H1 (cell line): Measurements from ENCODE around the gene TEF. TPM values are rescaled to one million over a fixed set of nuclear protein-coding genes. Genes with fewer than 3 reads are reported as not detected.

Experiments used
- CTCF ChIA-PET: fragments of 300-600 bp; sonication (Branson Sonifier 250); formaldehyde crosslinking; loops from one replicate; lab custom pipeline; 2021; ENCODE audit not compliant: partially characterized antibody; lab: Charles Lee
- POLR2A ChIA-PET: fragments of 300-600 bp; sonication (Branson Sonifier 250); formaldehyde crosslinking; loops from one replicate; lab custom pipeline; 2021; ENCODE audit warnings: inconsistent platforms; ENCODE audit not compliant: partially characterized antibody; lab: Charles Lee
- DNase-seq, 2 experiments: peaks; one replicate each; pipeline versions ENCODE4 v3.0.0 to v3.0.0-alpha.2; 2010 to 2022; ENCODE audit warnings: low spot score in 2 of 2, low read depth in 1 of 2, mixed read lengths in 1 of 2
- FAIRE-seq: peaks from 2 replicates; lab custom pipeline; 2011; peaks lifted over from hg19 to GRCh38; lab: Jason Lieb, UNC
- H2AFZ ChIP-seq: 2 replicates; pipeline ENCODE4 v1.8.1; 2012; ENCODE audit warnings: low read length, inconsistent platforms
- H2AK5ac ChIP-seq: 2 replicates; pipeline ENCODE4 v1.6.1; 2013; ENCODE audit warnings: low read depth, low read length
- H2BK120ac ChIP-seq: replicated peaks from 2 replicates; pipeline ENCODE3; 2013; ENCODE audit warnings: low read depth, low read length, inconsistent platforms
- H2BK12ac ChIP-seq: 2 replicates; pipeline ENCODE4 v1.6.1; 2013; ENCODE audit warnings: low read depth, low read length
- H2BK15ac ChIP-seq: 2 replicates; pipeline ENCODE4 v1.6.1; 2013; ENCODE audit warnings: low read length
- H2BK20ac ChIP-seq: 2 replicates; pipeline ENCODE4 v1.6.1; 2013; ENCODE audit warnings: low read length
- H2BK5ac ChIP-seq: 2 replicates; pipeline ENCODE4 v1.6.1; 2013; ENCODE audit warnings: low read depth, low read length
- H3K14ac ChIP-seq: 2 replicates; pipeline ENCODE4 v1.6.1; 2013; ENCODE audit warnings: inconsistent platforms; ENCODE audit not compliant: insufficient read length
- H3K18ac ChIP-seq: 2 replicates; pipeline ENCODE4 v1.6.1; 2013; ENCODE audit warnings: low read length; ENCODE audit errors: extremely low read depth
- H3K23ac ChIP-seq: 2 replicates; pipeline ENCODE4 v1.6.1; 2013; ENCODE audit warnings: inconsistent platforms; ENCODE audit not compliant: insufficient read length
- H3K23me2 ChIP-seq: 2 replicates; pipeline ENCODE4 v1.6.1; 2013; ENCODE audit warnings: low read depth, low read length
- H3K27ac ChIP-seq: 2 replicates; pipeline ENCODE4 v1.6.1; 2011; ENCODE audit warnings: low read depth, low read length, inconsistent platforms
- H3K27me3 ChIP-seq, 4 experiments: replicated peaks in 1 of 4; 1 replicate in 1 of 4; 2 replicates in 3 of 4; pipeline versions ENCODE4 v1.6.1 to v1.8.1; 2011 to 2013; ENCODE audit warnings: low read length in 3 of 4, mild to moderate bottlenecking in 3 of 4, inconsistent platforms in 2 of 4, mixed read lengths in 2 of 4, moderate library complexity in 1 of 4; ENCODE audit not compliant: control insufficient read depth in 3 of 4, insufficient read depth in 3 of 4; ENCODE audit errors: extremely low read depth in 1 of 4
- H3K36me3 ChIP-seq, 4 experiments: 2 replicates each; pipeline versions ENCODE4 v1.6.1 to v1.8.1; 2011 to 2013; ENCODE audit warnings: mild to moderate bottlenecking in 4 of 4, low read length in 3 of 4, moderate library complexity in 2 of 4, control low read depth in 1 of 4, inconsistent platforms in 1 of 4; ENCODE audit not compliant: insufficient read depth in 4 of 4, control insufficient read depth in 2 of 4
- H3K4ac ChIP-seq: replicated peaks from 2 replicates; pipeline ENCODE3; 2013; ENCODE audit warnings: low read length, low read depth, mixed read lengths, inconsistent platforms; ENCODE audit not compliant: insufficient read length
- H3K4me1 ChIP-seq, 4 experiments: replicated peaks in 1 of 4; 1 replicate in 1 of 4; 2 replicates in 3 of 4; pipeline versions ENCODE4 v1.6.1 to v1.8.1; 2011 to 2013; ENCODE audit warnings: low read length in 3 of 4, inconsistent platforms in 2 of 4, mixed read lengths in 1 of 4; ENCODE audit not compliant: insufficient read depth in 4 of 4, control insufficient read depth in 3 of 4
- H3K4me2 ChIP-seq, 2 experiments: 2 replicates each; pipeline versions ENCODE4 v1.6.1 to v1.8.1; 2011 to 2013; ENCODE audit warnings: low read depth in 2 of 2, low read length in 2 of 2, control low read depth in 1 of 2, inconsistent platforms in 1 of 2, mild to moderate bottlenecking in 1 of 2; ENCODE audit not compliant: insufficient read depth in 1 of 2
- H3K4me3 ChIP-seq, 4 experiments: fragments of 200-600, 300-600 bp in 1 of 4; sonication (generic), shearing (Covaris generic), sonication (Bioruptor Twin) in 1 of 4; 2 replicates each; pipeline versions ENCODE4 v1.5.1 to v1.8.1; 2011 to 2016; ENCODE audit warnings: low read length in 4 of 4, low read depth in 3 of 4, control low read depth in 2 of 4, inconsistent platforms in 2 of 4, mild to moderate bottlenecking in 2 of 4, mixed read lengths in 1 of 4, moderate library complexity in 1 of 4; ENCODE audit not compliant: insufficient read depth in 2 of 4; ENCODE audit errors: extremely low read depth in 1 of 4
- H3K56ac ChIP-seq: replicated peaks from 2 replicates; pipeline ENCODE3; 2013; ENCODE audit warnings: low read depth, mild to moderate bottlenecking, mixed read lengths, low read length, inconsistent platforms; ENCODE audit not compliant: insufficient read length
- H3K79me1 ChIP-seq: 2 replicates; pipeline ENCODE4 v1.6.1; 2013; ENCODE audit warnings: low read depth, low read length, control low read depth
- H3K79me2 ChIP-seq, 2 experiments: 2 replicates each; pipeline versions ENCODE4 v1.6.1 to v1.8.1; 2012 to 2013; ENCODE audit warnings: low read length in 2 of 2, mild to moderate bottlenecking in 2 of 2, inconsistent platforms in 1 of 2; ENCODE audit not compliant: insufficient read depth in 2 of 2, control insufficient read depth in 1 of 2
- H3K9ac ChIP-seq, 4 experiments: replicated peaks in 1 of 4; 1 replicate in 1 of 4; 2 replicates in 3 of 4; pipeline versions ENCODE4 v1.6.1 to v1.8.1; 2011 to 2013; ENCODE audit warnings: low read depth in 3 of 4, low read length in 3 of 4, control low read depth in 2 of 4, mild to moderate bottlenecking in 2 of 4, moderate library complexity in 2 of 4, inconsistent platforms in 1 of 4; ENCODE audit errors: extremely low read depth in 1 of 4
- H3K9me3 ChIP-seq, 2 experiments: 2 replicates each; pipeline versions ENCODE4 v1.6.1 to v1.8.1; 2012 to 2013; ENCODE audit warnings: mild to moderate bottlenecking in 2 of 2, moderate library complexity in 2 of 2, control low read depth in 1 of 2, inconsistent platforms in 1 of 2, low read depth in 1 of 2, low read length in 1 of 2, mixed read lengths in 1 of 2; ENCODE audit not compliant: insufficient read depth in 2 of 2
- H4K20me1 ChIP-seq, 2 experiments: replicated peaks in 1 of 2; 2 replicates each; pipeline versions ENCODE3 to v1.8.1; 2011 to 2013; ENCODE audit warnings: inconsistent platforms in 2 of 2, low read length in 2 of 2, mild to moderate bottlenecking in 1 of 2; ENCODE audit not compliant: insufficient read depth in 2 of 2, control insufficient read depth in 1 of 2
- H4K5ac ChIP-seq: 2 replicates; pipeline ENCODE4 v1.6.1; 2013; ENCODE audit warnings: low read length, low read depth, mixed read lengths, inconsistent platforms; ENCODE audit not compliant: insufficient read length
- H4K8ac ChIP-seq: 2 replicates; pipeline ENCODE4 v1.8.0; 2013; ENCODE audit warnings: mild to moderate bottlenecking, moderate library complexity, low read length, inconsistent platforms; ENCODE audit not compliant: insufficient read depth; ENCODE audit errors: extremely low read depth
- H4K91ac ChIP-seq: replicated peaks from 2 replicates; pipeline ENCODE3; 2013; ENCODE audit warnings: low read length, mixed read lengths, inconsistent platforms; ENCODE audit not compliant: insufficient read length
- BACH1 ChIP-seq: IDR thresholded peaks from 2 replicates; pipeline ENCODE4 v1.6.1; 2012; ENCODE audit warnings: low read length, improper control_type of control experiment
- BRCA1 ChIP-seq: IDR thresholded peaks from 2 replicates; pipeline ENCODE4 v1.6.1; 2012; ENCODE audit warnings: low read depth, low read length, improper control_type of control experiment
- CEBPB ChIP-seq: IDR thresholded peaks from 2 replicates; pipeline ENCODE4 v1.6.1; 2012; ENCODE audit warnings: low read depth, low read length
- CHD1 ChIP-seq: IDR thresholded peaks from 2 replicates; pipeline ENCODE4 v1.6.1; 2012; ENCODE audit warnings: low read depth, low read length, improper control_type of control experiment
- EZH2 ChIP-seq: fragments of 200-600 bp; sonication (generic); IDR thresholded peaks from 2 replicates; pipeline ENCODE4 v1.7.1; 2012; ENCODE audit warnings: low read depth, mild to moderate bottlenecking, moderate library complexity, low read length, inconsistent platforms; ENCODE audit not compliant: severe bottlenecking
- RAD21 ChIP-seq, 2 experiments: IDR thresholded peaks in 1 of 2; conservative IDR thresholded peaks in 1 of 2; 2 replicates each; pipeline ENCODE4 v1.6.1; 2011; ENCODE audit warnings: low read depth in 2 of 2, low read length in 2 of 2, improper control_type of control experiment in 1 of 2, inconsistent platforms in 1 of 2, mild to moderate bottlenecking in 1 of 2, moderate library complexity in 1 of 2
- RNF2 ChIP-seq: fragments of 200-900, 300-1000 bp; sonication (generic); IDR thresholded peaks from 2 replicates; pipeline ENCODE4 v1.7.1; 2016; ENCODE audit warnings: borderline replicate concordance, low read depth, mild to moderate bottlenecking, antibody characterized with exemption, low read length; ENCODE audit not compliant: poor library complexity, severe bottlenecking; ENCODE audit errors: missing control alignments
- ZNF274 ChIP-seq: IDR thresholded peaks from 2 replicates; pipeline ENCODE4 v1.7.0; 2012; ENCODE audit warnings: low read length, borderline replicate concordance; ENCODE audit errors: extremely low read depth
- WGBS, 2 experiments: shearing (Covaris generic) in 1 of 2; methylation state at CpG; one replicate each; pipeline versions ENCODE4 v1.1.6 to v1.1.7; 2013 to 2015; ENCODE audit warnings: low lambda C conversion rate in 2 of 2, mixed read lengths in 2 of 2, inconsistent platforms in 1 of 2, low coverage in 1 of 2, missing lambda C conversion rate in 1 of 2; ENCODE audit not compliant: insufficient replicate concordance in 2 of 2, insufficient coverage in 1 of 2, insufficient read length in 1 of 2; ENCODE audit errors: extremely low coverage in 1 of 2, missing lambda C conversion rate in 1 of 2; 5-methylcytosine and 5-hydroxymethylcytosine counted together
- polyA plus RNA-seq, 7 experiments: library from polyadenylated mRNA; depleted of rRNA in 3 of 7; stranded (reverse) in 5 of 7; unstranded in 2 of 7; fragments of >200 nt in 5 of 7; fragments of 200-250 nt in 2 of 7; gene quantifications; 1 replicate in 5 of 7; 2 replicates in 1 of 7; 4 replicates in 1 of 7; pipeline versions ENCODE4 v1.2.1 to v1.2.3, GENCODE V29; 2011 to 2013; ENCODE audit warnings: missing spikeins in 2 of 7, mixed read lengths in 2 of 7
- total RNA-seq: library from RNA; stranded (reverse); fragmentation: NEBNext Ultra II Directional; extraction: Animal tissue kit (Norgen Biotek cat#: 25700); gene quantifications from 2 replicates; pipeline ENCODE4 v1.2.1, GENCODE V29; 2021
- TF ChIP-seq, protein P1 (sequence below): IDR thresholded peaks from 2 replicates; pipeline ENCODE4 v1.6.1; 2012; ENCODE audit warnings: low read length, inconsistent platforms
- TF ChIP-seq, protein P2 (sequence below): IDR thresholded peaks from 2 replicates; pipeline ENCODE4 v1.6.1; 2012; ENCODE audit warnings: inconsistent platforms

Gene TEF
- total and polyA plus RNA-seq, 2 of the 8 experiments (the other 6 are each of a cell fraction or from before 2014, with no cell fraction given), result 7.4 to 9.0 TPM

DNA sequence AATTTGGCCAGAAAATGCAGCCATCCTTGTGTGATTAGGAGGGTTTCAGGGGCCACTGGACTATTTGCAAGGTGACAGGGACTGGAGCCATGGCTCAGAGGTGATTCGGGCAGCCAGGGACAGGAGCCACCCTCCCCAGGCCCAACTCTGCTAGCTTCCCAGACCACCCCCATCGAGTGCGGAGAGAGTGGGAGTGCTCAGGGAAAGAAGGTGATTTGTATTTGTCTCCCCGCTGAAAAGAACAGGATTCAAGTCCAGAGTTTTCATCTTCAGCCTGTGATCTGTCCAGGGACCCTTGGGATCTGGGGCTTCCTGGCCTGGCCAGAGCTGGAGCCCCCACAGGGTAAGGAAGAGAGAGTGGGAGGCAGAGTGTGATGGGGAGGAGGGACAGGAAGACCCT is 22.4 kb upstream of the TEF start:
- Histone ChIP-seq H3K4me2 (peak overlapping the region; percentile 24 to 26; a peak in 1 of 4 replicates), H4K5ac (no peak overlapping the region), H3K14ac (no peak overlapping the region), H2BK5ac (peak overlapping the region; percentile 40; the same call in 1 of the 2 replicates), H3K9ac (peak overlapping the region in 1 of 4 experiments; percentile 19; a peak in 3 of 7 replicates), H2BK120ac (no peak overlapping the region), H3K4ac (no peak overlapping the region), H3K18ac (no peak overlapping the region), H3K23me2 (no peaks in the 10 kb centered on the region), H3K23ac (no peak overlapping the region), H3K79me1 (no peaks in the 10 kb centered on the region), H2BK20ac (no peak overlapping the region), H2BK15ac (no peak overlapping the region), H2AFZ (no peak overlapping the region), H4K20me1 (peaks cover 0 to 5% of the 10 kb centered on the region in 2 experiments), H3K27me3 (no peaks in the 10 kb centered on the region), H3K9me3 (no peaks in the 10 kb centered on the region), H3K56ac (no peak overlapping the region), H4K8ac (no peak overlapping the region)
- no peak for FAIRE-seq
- DNase-seq, result no peak
- CTCF ChIA-PET, result interaction anchor here (0.9 to 1.3 kb wide), 3 partner anchors 73 to 158 kb away, joined by 3 to 4 read pairs (median 3); no protein-coding TSS in a partner anchor
- WGBS, 2 experiments, result 91% methylated on average over 4 of the region's 4 CpGs; no CpG with 5 or more reads in 1 of the 2 experiments
- TF ChIP-seq, protein P1, sequence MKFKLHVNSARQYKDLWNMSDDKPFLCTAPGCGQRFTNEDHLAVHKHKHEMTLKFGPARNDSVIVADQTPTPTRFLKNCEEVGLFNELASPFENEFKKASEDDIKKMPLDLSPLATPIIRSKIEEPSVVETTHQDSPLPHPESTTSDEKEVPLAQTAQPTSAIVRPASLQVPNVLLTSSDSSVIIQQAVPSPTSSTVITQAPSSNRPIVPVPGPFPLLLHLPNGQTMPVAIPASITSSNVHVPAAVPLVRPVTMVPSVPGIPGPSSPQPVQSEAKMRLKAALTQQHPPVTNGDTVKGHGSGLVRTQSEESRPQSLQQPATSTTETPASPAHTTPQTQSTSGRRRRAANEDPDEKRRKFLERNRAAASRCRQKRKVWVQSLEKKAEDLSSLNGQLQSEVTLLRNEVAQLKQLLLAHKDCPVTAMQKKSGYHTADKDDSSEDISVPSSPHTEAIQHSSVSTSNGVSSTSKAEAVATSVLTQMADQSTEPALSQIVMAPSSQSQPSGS, result no peak
- TF ChIP-seq BACH1 (no peak), CHD1 (no peak), RAD21 (IDR thresholded peaks at IDR 0.05 in 1 of 2, conservative IDR thresholded peaks at IDR 0.05 in 1 of 2; ENCODE audit: low read depth in 2 of 2, low read length in 2 of 2) (no peak), BRCA1 (no peak), EZH2 (no peak), RNF2 (no peak), CEBPB (no peak), ZNF274 (no peak)
- TF ChIP-seq, protein P2, sequence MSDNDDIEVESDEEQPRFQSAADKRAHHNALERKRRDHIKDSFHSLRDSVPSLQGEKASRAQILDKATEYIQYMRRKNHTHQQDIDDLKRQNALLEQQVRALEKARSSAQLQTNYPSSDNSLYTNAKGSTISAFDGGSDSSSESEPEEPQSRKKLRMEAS, result no peak
- TF ChIP-seq, all 59 proteins: peak for 0
- no peak overlapping the region for H2AK5ac ChIP-seq
- H3K36me3 ChIP-seq, result peaks cover 3 to 23% (median 8%) of the 10 kb centered on the region in 4 experiments; a peak in 7 of 8 replicates
- no peak overlapping the region for H2BK12ac ChIP-seq
- H3K79me2 ChIP-seq, result no peaks in the 10 kb centered on the region
- peak overlapping the region; percentile 71 for H3K27ac ChIP-seq
- no peak overlapping the region for H3K4me3 ChIP-seq
- H3K4me1 ChIP-seq, result peaks cover 3 to 18% (median 9%) of the 10 kb centered on the region in 4 experiments
- H4K91ac ChIP-seq, result no peak overlapping the region
- POLR2A ChIA-PET, result interaction anchor here (1.8 to 3.9 kb wide), 9 partner anchors 9 to 87 kb away, joined by 5 to 27 read pairs (median 9); partner anchors contain the start of genes TEF, TOB2 and ZC3H7B
